Mesenteric fat pad (tissue), 1 donor: Measurements from ENCODE around the gene IKBKE. TPM values are rescaled to one million over a fixed set of nuclear protein-coding genes. Genes with fewer than 3 reads are reported as not detected.
A peak's percentile ranks its signal among the peaks of the same experiment; 100 is the strongest.

Source experiments
- DNase-seq: peaks from one replicate; pipeline ENCODE4 v3.0.0-alpha.2; 2020; ENCODE audit warnings: low spot score
- total RNA-seq: library from RNA; stranded (reverse); fragmentation: NEBNext Ultra II Directional; extraction: Animal tissue kit (Norgen Biotek cat#: 25700); gene quantifications from one replicate; pipeline ENCODE4 v1.2.1, GENCODE V29; 2021
- donor health status: DM: yes; HTN: yes; CAD: no.

The IKBKE gene
- total RNA-seq, 1 donor from 2014 or later, result 9.9 TPM

GRCh38 chr1:206453111-206453510 lies 17.2 kb upstream of the IKBKE start:
- DNase-seq, result peak; percentile 53

GRCh38 chr1:206455289-206455665 lies 15.0 kb upstream of the IKBKE start:
- DNase-seq, result peak; percentile 2

- DNase-seq, result peak; percentile 82
Observed at GRCh38 chr1:206455666-206456344, 14.5 kb upstream of the IKBKE start.

- DNase-seq, result peak; percentile 84
Observed at GRCh38 chr1:206456577-206457370, 13.5 kb upstream of the IKBKE start.

- peak; percentile 89 for DNase-seq
Observed at GRCh38 chr1:206457408-206458120, 12.7 kb upstream of the IKBKE start.

GRCh38 chr1:206459703-206460102 lies 10.6 kb upstream of the IKBKE start:
- no peak for DNase-seq

- no peak for DNase-seq
Observed at GRCh38 chr1:206460836-206461426, 9.3 kb upstream of the IKBKE start.

- DNase-seq, result no peak
Observed at GRCh38 chr1:206461602-206462455, 8.4 kb upstream of the IKBKE start.

- no peak for DNase-seq
Observed at GRCh38 chr1:206463137-206463536, 7.1 kb upstream of the IKBKE start.

- no peak for DNase-seq
Observed at GRCh38 chr1:206463911-206464310, 6.4 kb upstream of the IKBKE start.

GRCh38 chr1:206464456-206464964 lies 5.8 kb upstream of the IKBKE start:
- no peak for DNase-seq

GRCh38 chr1:206465951-206466350 lies 4.3 kb upstream of the IKBKE start:
- no peak for DNase-seq

GRCh38 chr1:206466840-206467649 lies 3.2 kb upstream of the IKBKE start:
- DNase-seq, result no peak

GRCh38 chr1:206467915-206468314 lies 2.4 kb upstream of the IKBKE start:
- DNase-seq, result no peak

GRCh38 chr1:206468571-206468970 lies 1.7 kb upstream of the IKBKE start:
- DNase-seq, result no peak

GRCh38 chr1:206469411-206469932 lies 804 bp upstream of the IKBKE start:
- no peak for DNase-seq

- DNase-seq, result no peak
Observed at GRCh38 chr1:206470692-206471414, 577 bp downstream of the IKBKE start.

GRCh38 chr1:206471415-206471801 lies 1.1 kb downstream of the IKBKE start:
- DNase-seq, result no peak

- DNase-seq, result no peak
Observed at GRCh38 chr1:206472024-206472423, 1.7 kb downstream of the IKBKE start.
